ENCODE measurements around the gene PSPN. TPM values are rescaled to one million over a fixed set of nuclear protein-coding genes. Genes with fewer than 3 reads are reported as not detected.

PSPN gene
- total RNA-seq, 1 donor from 2014 or later, result 4.6 TPM

GRCh38 chr19:6415591-6416190 lies 40.0 kb upstream of the PSPN start:
- H3K27ac Mint-ChIP-seq (ENCODE audit: unreplicated experiment), result no peak overlapping the region
- peaks cover 17% of the 10 kb centered on the region for H3K36me3 Mint-ChIP-seq (ENCODE audit: low read depth, unreplicated experiment)
- TF ChIP-seq CTCF (IDR thresholded peaks at IDR 0.05; ENCODE audit: unreplicated experiment), result no peak
- H3K9me3 Mint-ChIP-seq (ENCODE audit: unreplicated experiment), result no peaks in the 10 kb centered on the region
- H3K4me3 Mint-ChIP-seq (ENCODE audit: unreplicated experiment), result no peak overlapping the region
- peaks cover 4% of the 10 kb centered on the region for H3K27me3 Mint-ChIP-seq (ENCODE audit: unreplicated experiment)
- H3K4me1 Mint-ChIP-seq (ENCODE audit: unreplicated experiment), result no peaks in the 10 kb centered on the region
- no peak for DNase-seq (ENCODE audit: low spot score)

GRCh38 chr19:6414793-6415590 lies 39.3 kb upstream of the PSPN start:
- H3K9me3 Mint-ChIP-seq (ENCODE audit: unreplicated experiment), result no peaks in the 10 kb centered on the region
- no peak overlapping the region for H3K4me3 Mint-ChIP-seq (ENCODE audit: unreplicated experiment)
- peaks cover 14% of the 10 kb centered on the region for H3K36me3 Mint-ChIP-seq (ENCODE audit: low read depth, unreplicated experiment)
- no peak for DNase-seq (ENCODE audit: low spot score)
- no peak for TF ChIP-seq CTCF (IDR thresholded peaks at IDR 0.05; ENCODE audit: unreplicated experiment)
- H3K27me3 Mint-ChIP-seq (ENCODE audit: unreplicated experiment), result peaks cover 4% of the 10 kb centered on the region
- H3K27ac Mint-ChIP-seq (ENCODE audit: unreplicated experiment), result peak overlapping the region; percentile 55
- no peaks in the 10 kb centered on the region for H3K4me1 Mint-ChIP-seq (ENCODE audit: unreplicated experiment)

GRCh38 chr19:6413721-6414643 lies 38.2 kb upstream of the PSPN start:
- Mint-ChIP-seq H3K36me3 (ENCODE audit: low read depth, unreplicated experiment) (peaks cover 9% of the 10 kb centered on the region), H3K27ac (ENCODE audit: unreplicated experiment) (no peak overlapping the region), H3K27me3 (ENCODE audit: unreplicated experiment) (peaks cover 1% of the 10 kb centered on the region), H3K4me1 (ENCODE audit: unreplicated experiment) (no peaks in the 10 kb centered on the region), H3K4me3 (ENCODE audit: unreplicated experiment) (no peak overlapping the region), H3K9me3 (ENCODE audit: unreplicated experiment) (no peaks in the 10 kb centered on the region)
- no peak for TF ChIP-seq CTCF (IDR thresholded peaks at IDR 0.05; ENCODE audit: unreplicated experiment)
- no peak for DNase-seq (ENCODE audit: low spot score)

- Mint-ChIP-seq H3K9me3 (ENCODE audit: unreplicated experiment) (no peaks in the 10 kb centered on the region), H3K36me3 (ENCODE audit: low read depth, unreplicated experiment) (peaks cover 9% of the 10 kb centered on the region), H3K27me3 (ENCODE audit: unreplicated experiment) (peaks cover 1% of the 10 kb centered on the region), H3K27ac (ENCODE audit: unreplicated experiment) (no peak overlapping the region), H3K4me1 (ENCODE audit: unreplicated experiment) (no peaks in the 10 kb centered on the region), H3K4me3 (ENCODE audit: unreplicated experiment) (no peak overlapping the region)
- no peak for DNase-seq (ENCODE audit: low spot score)
- TF ChIP-seq CTCF (IDR thresholded peaks at IDR 0.05; ENCODE audit: unreplicated experiment), result no peak
These were observed 37.6 kb upstream of the PSPN start for GRCh38 chr19:6413291-6413690.
